Measurements from ENCODE around the gene BHLHA15.

Gene BHLHA15

DNA sequence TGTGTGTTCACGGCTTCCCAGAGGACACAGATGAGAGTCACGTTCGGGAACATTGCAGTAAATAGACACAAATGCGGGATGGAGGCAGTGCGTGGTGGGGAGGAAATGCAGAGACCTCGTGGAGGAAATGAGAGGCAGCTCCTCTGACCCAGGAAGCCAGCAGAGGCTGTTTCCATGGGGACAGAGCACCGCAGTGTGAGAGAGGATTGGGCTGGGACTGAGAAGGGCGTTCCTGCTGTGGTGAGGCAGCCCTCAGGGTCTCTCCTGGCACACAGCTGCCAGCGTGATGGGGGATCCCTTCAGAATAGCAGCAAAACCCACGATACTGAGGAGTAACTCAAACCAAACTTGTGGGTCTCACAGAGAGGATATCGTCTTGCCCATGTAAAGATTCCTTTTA is 21.7 kb upstream of the BHLHA15 start:
- no peak for DNase-seq

DNA sequence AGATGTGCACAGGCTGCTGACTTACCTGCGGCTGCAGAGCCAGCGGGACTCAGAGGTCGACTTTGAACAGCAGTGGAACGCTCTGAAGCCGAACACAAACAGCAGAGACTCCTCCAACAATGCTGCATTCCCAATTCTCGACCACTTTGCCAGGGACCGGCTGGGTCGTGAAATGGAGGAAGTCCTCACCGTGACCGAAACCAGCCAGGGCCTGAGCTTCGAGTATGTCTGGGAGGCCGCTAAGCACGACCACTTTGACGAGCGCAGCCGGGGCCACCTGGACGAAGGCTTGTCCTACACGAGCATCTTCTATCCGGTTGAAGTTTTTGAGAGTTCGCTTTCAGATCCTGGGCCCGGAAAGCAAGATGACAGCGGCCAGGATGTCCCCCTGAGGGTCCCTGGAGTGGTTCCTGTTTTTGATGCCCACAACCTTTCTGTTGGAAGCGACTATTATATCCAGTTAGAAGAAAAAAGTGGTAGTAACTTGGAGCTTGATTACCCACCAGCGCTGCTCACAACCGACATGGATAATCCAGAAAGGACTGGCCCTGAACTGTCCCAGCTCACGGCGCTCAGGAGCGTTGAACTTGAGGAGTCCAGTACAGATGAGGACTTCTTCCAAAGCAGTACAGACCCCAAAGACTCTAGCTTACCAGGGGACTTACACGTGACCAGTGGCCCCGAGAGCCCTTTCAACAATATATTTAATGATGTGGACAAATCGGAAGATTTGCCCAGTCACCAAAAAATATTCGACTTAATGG is 19.4 kb upstream of the BHLHA15 start:
- no peak for DNase-seq

- DNase-seq = no peak
Observed at GRCh38 chr7:98192781-98193457, 18.3 kb upstream of the BHLHA15 start.

GRCh38 chr7:98193474-98194180 is 17.6 kb upstream of the BHLHA15 start:
- no peak for DNase-seq

- DNase-seq = no peak
Observed at GRCh38 chr7:98194186-98194585, 17.1 kb upstream of the BHLHA15 start.

DNA sequence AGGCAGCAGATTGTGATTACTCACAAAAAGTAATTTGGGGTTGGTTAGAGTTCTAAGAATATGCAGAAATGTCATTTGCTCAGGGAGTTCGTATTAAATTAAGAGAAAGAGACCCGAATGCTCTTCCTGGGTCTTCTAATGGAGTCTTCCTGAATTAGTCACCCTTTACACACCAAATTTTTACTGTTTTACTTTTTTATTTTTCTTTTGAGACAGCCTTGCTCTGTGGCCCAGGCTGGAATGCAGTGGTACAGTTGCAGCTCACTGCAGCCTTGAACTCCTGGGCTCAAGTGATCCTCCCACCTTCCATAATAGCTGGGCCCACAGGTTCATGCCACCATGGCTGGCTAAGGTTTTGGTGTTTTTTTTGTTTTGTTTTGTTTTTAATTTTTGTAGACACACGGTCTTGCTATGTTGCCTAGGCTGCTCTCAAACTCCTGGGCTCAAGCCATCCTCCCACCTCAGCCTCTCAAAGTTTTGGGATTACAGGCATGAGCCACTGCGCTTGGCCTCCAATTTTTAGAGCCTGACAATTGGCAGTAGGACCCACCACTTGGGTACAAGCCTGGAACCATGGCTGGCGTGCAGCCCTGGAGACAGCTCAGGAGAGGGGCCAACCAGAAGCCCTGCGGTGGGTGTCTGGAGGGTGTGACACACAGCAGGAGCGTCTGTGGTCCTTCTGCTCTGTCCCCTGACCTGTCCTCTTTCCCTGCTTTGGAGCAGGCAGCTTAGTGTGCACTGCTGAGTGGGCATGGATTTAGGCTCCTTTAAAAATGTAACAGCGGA is 16.4 kb upstream of the BHLHA15 start:
- no peak for DNase-seq

DNA sequence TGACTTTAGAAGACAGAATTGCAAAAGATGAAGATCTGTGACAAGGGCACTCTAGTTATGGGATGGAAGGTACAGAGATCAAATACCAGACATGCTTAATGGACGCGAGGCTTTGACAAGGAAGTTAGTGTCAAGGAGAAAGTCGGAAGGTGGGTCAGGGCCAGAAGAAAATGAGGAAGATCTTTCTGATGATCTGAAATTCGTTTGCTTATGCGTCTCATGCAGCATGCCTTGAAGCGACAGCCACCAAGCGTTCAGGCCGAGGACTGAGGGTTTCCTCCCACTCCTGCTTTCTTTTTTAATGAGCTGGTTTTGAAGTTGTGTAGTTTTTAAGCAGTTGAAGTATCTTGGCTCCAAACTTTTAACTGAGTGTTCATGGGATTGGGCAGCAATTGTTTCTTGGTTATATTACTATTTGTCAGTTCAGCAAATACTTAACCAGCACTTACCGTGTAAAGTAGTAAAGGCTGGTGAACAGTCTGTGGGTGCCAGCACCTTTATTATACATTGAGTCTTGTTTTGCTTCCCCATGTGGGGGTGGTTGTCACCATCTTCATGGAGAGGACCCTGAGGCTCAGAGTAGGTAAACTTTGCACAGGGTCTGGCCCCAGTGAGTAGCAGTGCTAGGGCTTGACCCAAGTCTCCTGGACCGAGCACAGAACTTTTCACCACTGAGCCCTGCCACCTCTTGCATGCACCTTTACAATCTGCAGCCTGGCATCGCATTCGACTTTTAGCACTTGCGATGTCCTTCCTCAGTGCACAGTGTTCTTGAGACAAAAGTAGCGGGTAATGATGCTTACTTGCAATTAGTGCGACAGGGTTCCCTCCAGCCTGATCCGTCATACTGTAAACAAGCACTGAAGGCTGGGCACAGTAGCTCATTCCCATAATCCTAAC is 14.3 kb upstream of the BHLHA15 start:
- no peak for DNase-seq

GRCh38 chr7:98199131-98199530 is 12.1 kb upstream of the BHLHA15 start:
- DNase-seq = no peak

- no peak for DNase-seq
Observed at GRCh38 chr7:98200364-98200763, 10.9 kb upstream of the BHLHA15 start.

- DNase-seq = no peak
Observed at GRCh38 chr7:98202367-98203195, 8.7 kb upstream of the BHLHA15 start.

- no peak for DNase-seq
Observed at GRCh38 chr7:98203261-98203963, 7.8 kb upstream of the BHLHA15 start.

DNA sequence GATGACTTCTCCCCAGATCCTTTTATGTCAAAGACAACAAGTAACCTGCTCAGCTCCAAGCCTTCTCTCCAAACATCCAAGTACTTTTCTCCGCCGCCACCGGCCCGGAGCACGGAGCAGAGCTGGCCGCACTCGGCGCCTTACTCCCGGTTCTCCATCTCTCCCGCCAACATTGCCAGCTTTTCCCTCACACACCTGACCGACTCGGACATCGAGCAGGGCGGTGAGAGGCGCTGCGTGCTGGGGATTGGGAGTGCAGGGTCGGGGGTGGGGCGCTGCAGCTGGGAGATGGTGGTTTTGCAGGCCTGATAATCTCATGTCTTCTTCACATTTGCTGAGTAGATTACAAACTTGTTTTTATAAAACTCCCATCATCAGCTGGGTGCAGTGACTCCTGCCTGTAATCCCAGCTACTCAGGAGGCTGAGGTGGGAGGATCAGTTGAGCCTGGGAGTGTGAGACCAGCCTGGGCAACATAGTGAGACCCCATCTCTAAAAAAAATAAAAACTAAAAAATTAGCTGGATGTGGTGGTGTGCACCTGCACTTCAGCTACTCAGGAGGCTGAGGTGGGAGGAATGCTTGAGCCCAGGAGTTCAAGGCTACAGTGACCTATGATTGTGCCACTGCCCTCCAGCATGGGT is 7.2 kb upstream of the BHLHA15 start:
- no peak for DNase-seq

- no peak for DNase-seq
Observed at GRCh38 chr7:98204670-98205069, 6.6 kb upstream of the BHLHA15 start.

GRCh38 chr7:98205162-98205845 is 5.9 kb upstream of the BHLHA15 start:
- DNase-seq = no peak

GRCh38 chr7:98206451-98207330 is 4.5 kb upstream of the BHLHA15 start:
- DNase-seq = no peak

DNA sequence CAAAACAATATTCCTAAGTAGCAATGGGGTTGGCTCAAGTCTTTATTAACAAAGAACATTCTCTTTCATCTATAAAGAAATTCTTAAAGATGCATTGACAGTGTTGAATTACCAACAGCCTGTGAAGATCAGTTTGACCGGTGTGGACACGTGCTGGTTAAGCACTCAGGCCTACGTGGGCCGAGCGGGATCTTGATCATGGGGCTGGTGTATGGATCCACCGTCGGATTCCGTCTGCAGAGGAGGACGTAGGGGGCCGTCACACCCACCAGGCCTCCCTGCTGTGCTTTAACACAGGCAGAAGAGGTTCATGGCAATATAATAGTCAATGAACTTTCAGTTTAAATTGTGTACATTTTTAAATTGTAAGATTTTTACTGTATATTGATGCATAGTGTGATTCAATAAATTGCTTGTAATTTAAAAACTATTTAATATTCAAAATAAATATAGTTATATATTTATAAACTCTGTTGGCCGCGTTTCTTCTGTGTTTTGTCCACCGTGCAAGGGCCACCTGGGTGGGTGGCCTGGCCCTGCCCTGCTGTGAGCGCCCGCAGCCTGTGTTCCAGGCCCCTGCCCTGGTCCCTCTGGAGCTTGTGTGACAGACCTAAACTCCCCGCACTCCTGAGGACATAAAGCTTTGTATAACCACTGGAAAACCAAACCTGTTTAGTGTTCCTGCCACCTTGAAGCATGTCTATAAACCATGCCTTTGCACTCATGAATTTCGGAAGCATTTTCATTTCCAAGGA is 1.9 kb upstream of the BHLHA15 start:
- DNase-seq = no peak

- DNase-seq = peak; percentile 50
Observed at GRCh38 chr7:98210513-98211220, 572 bp upstream of the BHLHA15 start.

All from NCI-H1436 (cell line).